ENCODE data around the gene SLC1A7.

SLC1A7 gene

GRCh38 chr1:53158900-53159299 is 16.5 kb upstream of the SLC1A7 start:
- no peak for DNase-seq

GRCh38 chr1:53156783-53157182 is 14.3 kb upstream of the SLC1A7 start:
- DNase-seq: no peak

GRCh38 chr1:53155945-53156344 is 13.5 kb upstream of the SLC1A7 start:
- DNase-seq: no peak

- peak; percentile 16 for DNase-seq
Observed at GRCh38 chr1:53155534-53155933, 13.1 kb upstream of the SLC1A7 start.

GRCh38 chr1:53154859-53155438 is 12.5 kb upstream of the SLC1A7 start:
- DNase-seq: no peak

- no peak for DNase-seq
Observed at GRCh38 chr1:53153752-53154151, 11.3 kb upstream of the SLC1A7 start.

GRCh38 chr1:53148123-53148522 is 5.7 kb upstream of the SLC1A7 start:
- DNase-seq: no peak

GRCh38 chr1:53147174-53147573 is 4.7 kb upstream of the SLC1A7 start:
- no peak for DNase-seq

- no peak for DNase-seq
Observed at GRCh38 chr1:53145942-53146708, 3.7 kb upstream of the SLC1A7 start.

- DNase-seq: no peak
Observed at GRCh38 chr1:53145619-53145941, 3.1 kb upstream of the SLC1A7 start.

GRCh38 chr1:53145051-53145600 is 2.7 kb upstream of the SLC1A7 start:
- DNase-seq: no peak

- no peak for DNase-seq
Observed at GRCh38 chr1:53144201-53144600, 1.8 kb upstream of the SLC1A7 start.

GRCh38 chr1:53143527-53143926 is 1.1 kb upstream of the SLC1A7 start:
- no peak for DNase-seq

- DNase-seq: no peak
Observed at GRCh38 chr1:53141487-53142055, 867 bp downstream of the SLC1A7 start.

- DNase-seq: no peak
Observed at GRCh38 chr1:53140451-53140850, 2.0 kb downstream of the SLC1A7 start.

- DNase-seq: no peak
Observed at GRCh38 chr1:53139951-53140361, 2.5 kb downstream of the SLC1A7 start.

- no peak for DNase-seq
Observed at GRCh38 chr1:53138991-53139884, 3.2 kb downstream of the SLC1A7 start.

GRCh38 chr1:53137729-53138128 is 4.7 kb downstream of the SLC1A7 start:
- DNase-seq: no peak

- DNase-seq: no peak
Observed at GRCh38 chr1:53135735-53136114, 6.7 kb downstream of the SLC1A7 start.

- no peak for DNase-seq
Observed at GRCh38 chr1:53134961-53135734, 7.3 kb downstream of the SLC1A7 start.

GRCh38 chr1:53134042-53134485 is 8.4 kb downstream of the SLC1A7 start:
- DNase-seq: no peak
